Fibroblast of the aortic adventitia (primary cell): ENCODE results near the gene GPATCH4. TPM values are rescaled to one million over a fixed set of nuclear protein-coding genes. Genes with fewer than 3 reads are reported as not detected.
"Not testable (repeated sequence)": the region's sequence is repeated elsewhere in the genome, so short reads cannot be mapped to it uniquely, and the experiment has no call there.

ENCODE experiments used
- DNase-seq: peaks from one replicate; pipeline ENCODE4 v3.0.0-alpha.2; 2010; ENCODE audit warnings: low read depth
- H3K4me3 ChIP-seq: 2 replicates; pipeline ENCODE4 v1.5.1; 2011; ENCODE audit warnings: low read depth, mild to moderate bottlenecking, control low read depth, low read length, moderate library complexity
- total RNA-seq: library from RNA; depleted of rRNA; stranded (reverse); fragments of >200 nt; gene quantifications from 2 replicates; pipeline ENCODE4 v1.2.3, GENCODE V29; 2012; ENCODE audit warnings: low replicate concordance
- TF ChIP-seq, protein P1 (sequence below): IDR thresholded peaks from 2 replicates; pipeline ENCODE4 v1.5.1; 2011; ENCODE audit warnings: mild to moderate bottlenecking, low read length, control low read depth, inconsistent platforms; ENCODE audit not compliant: insufficient read depth

GPATCH4 gene
- total RNA-seq, 1 donor, result 18.9 TPM

DNA sequence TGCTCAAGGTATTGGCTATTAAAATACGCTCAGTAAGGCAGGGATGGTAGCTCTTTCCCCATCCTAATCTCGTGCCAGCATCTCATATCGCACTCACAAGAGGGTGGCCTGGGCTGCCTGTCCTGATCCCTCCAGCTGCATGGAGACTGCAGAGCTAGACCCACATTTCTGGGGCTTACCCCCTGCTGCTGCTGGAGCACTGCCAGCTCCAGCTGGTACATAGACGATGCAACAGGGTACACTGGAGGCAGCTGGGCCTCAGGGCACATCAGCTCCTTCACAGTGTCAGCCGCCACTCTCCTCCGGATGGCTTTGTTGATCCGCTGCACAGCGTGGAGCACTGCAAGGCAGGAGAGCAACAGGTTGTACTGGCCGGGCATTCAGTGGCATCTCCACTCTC, 44.9 kb downstream of the GPATCH4 start:
- H3K4me3 ChIP-seq, result no peak overlapping the region
- DNase-seq, result no peak
- TF ChIP-seq, protein P1, sequence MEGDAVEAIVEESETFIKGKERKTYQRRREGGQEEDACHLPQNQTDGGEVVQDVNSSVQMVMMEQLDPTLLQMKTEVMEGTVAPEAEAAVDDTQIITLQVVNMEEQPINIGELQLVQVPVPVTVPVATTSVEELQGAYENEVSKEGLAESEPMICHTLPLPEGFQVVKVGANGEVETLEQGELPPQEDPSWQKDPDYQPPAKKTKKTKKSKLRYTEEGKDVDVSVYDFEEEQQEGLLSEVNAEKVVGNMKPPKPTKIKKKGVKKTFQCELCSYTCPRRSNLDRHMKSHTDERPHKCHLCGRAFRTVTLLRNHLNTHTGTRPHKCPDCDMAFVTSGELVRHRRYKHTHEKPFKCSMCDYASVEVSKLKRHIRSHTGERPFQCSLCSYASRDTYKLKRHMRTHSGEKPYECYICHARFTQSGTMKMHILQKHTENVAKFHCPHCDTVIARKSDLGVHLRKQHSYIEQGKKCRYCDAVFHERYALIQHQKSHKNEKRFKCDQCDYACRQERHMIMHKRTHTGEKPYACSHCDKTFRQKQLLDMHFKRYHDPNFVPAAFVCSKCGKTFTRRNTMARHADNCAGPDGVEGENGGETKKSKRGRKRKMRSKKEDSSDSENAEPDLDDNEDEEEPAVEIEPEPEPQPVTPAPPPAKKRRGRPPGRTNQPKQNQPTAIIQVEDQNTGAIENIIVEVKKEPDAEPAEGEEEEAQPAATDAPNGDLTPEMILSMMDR, result no peak

DNA sequence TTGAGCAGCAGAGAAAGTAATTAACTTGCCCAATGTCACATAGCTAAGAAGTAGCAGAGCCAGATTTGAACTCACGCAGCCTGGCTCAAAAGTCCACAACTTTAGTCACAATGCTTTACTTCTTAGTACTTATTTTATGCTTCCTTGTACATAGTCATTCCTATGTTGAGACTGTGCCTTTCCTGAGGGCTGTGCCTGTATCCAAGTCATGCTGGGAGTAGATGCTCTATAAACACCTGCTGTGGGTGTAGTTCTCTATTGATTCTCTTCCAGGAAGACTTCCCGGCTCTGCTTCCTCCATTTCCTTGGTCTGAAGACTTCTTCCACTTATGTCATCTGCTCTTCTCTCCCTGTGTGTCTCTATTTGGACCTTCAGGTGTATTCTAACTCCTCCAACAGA, 45.6 kb downstream of the GPATCH4 start:
- TF ChIP-seq, protein P1, result no peak
- no peak for DNase-seq
- H3K4me3 ChIP-seq, result no peak overlapping the region

DNA sequence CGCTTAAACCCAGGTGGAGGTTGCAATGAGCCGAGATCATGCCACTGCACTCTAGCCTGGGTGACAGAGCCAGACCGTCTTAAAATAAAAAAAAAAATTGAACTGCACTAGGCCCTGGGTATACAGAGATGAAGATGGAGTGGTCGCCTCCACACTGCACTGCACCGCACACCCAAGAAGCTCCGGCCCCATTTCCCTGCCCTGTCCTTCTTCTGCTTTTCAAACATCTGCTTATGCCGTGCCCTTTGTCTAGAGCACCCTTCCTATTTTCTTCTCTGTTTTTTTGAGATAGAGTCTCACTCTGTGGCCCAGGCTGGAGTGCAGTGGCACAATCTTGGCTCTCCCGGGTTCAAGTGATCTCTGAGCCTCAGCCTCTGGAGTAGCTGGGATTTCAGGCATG, 46.3 kb downstream of the GPATCH4 start:
- H3K4me3 ChIP-seq, result no peak overlapping the region
- TF ChIP-seq, protein P1, result no peak
- DNase-seq, result no peak

DNA sequence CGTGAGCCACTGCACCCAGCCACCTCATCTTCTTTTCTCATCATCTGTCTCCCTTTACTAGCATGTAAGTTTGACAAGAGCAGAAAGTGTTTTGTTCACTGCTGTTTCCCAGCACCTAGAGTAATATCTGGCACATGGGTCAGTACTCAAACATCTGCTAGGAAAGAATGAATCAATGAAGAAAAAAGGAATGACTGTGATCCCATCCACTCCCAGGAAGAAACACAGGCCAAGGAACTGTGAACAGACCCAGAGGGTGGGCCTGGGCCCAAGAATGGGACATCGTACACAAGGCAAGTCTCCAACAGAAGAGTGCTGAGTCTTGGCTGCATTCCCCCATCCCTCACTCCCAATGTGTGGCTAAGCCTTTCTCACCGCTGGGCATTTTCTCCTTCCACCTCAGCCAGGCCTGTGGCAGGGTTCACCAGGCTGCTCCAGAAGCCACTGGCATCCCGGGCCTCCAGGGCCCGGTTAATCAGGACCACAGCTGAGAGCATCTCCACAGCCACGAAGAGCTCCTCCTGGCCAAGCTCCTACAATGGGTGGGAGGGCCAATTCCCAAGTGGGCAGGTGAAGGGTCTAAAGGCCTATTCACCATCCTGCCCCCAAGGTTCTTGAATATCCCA, 47.3 kb downstream of the GPATCH4 start:
- no peak for DNase-seq

DNA sequence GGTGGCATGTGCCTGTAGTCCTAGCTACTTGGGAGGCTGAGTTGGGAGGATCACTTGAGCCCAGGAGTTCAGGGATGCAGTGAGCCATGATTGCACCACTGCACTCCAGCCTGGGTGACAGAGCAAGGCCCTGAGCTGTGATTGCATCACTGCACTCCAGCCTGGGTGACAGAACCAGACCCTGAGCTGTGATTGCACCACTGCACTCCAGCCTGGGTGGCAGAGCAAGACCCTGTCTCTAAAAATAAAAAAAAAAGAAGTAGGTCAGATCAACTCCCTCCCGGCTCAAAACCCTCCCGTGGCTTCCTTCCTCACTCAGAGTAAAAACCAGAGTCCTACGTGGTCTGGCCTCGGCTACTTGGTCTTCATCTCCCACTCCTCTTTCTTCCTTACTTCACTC, 48.3 kb downstream of the GPATCH4 start:
- DNase-seq, H3K4me3 ChIP-seq: not testable (repeated sequence)

More for the DNA sequence above, 47.3 kb downstream of the GPATCH4 start:
- TF ChIP-seq, protein P1, result no peak
- H3K4me3 ChIP-seq, result no peak overlapping the region

DNA sequence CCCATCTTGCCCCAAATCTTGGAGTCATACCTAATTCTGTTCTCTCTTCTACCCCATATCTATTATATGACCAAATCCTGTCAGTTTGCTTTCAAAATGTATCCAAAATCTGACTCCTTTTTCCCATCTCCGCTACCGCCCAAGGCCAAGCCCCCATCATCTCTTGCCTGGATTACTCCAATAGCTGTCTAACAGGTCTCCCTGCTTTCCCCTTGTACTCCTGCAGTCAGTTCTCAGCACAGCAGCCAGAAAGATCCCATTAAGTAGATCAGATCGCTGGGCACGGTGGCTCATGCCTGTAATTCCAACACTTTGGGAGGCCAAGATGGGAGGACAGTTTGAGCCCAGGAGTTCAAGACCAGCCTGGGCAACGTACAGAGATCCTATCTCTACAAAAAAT, 48.8 kb downstream of the GPATCH4 start:
- TF ChIP-seq, protein P1, result no peak
- no peak overlapping the region for H3K4me3 ChIP-seq
- DNase-seq, result no peak

DNA sequence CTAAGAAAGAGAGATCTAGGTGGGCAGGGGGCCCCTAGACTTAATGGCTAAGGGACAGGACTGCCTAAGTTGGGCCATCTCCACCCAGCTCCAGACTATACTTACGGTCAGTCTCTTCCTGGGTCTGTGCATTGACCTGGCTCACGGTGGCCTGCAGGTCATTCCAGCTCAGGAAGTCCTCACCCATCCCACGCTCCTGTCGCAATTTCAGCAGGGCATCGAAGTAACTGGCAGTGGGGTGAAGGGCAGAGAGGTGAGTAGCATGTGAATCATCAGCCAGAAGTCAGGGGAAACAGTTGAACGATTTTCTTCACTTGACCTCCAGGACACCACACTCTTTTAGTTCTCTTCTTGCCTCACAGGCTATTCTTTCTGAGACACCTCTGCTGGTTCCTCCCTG, 49.4 kb downstream of the GPATCH4 start:
- no peak for DNase-seq
- TF ChIP-seq, protein P1, result no peak
- H3K4me3 ChIP-seq, result no peak overlapping the region
